HG03039 (cell line): ENCODE results near the gene KIFC3.
A peak's percentile ranks its signal among the peaks of the same experiment; 100 is the strongest.

Source experiments
- ATAC-seq: cut with Tn5 transposase; IDR thresholded peaks from one replicate; pipeline ENCODE4 v1.9.1; 2021; ENCODE audit warnings: mild to moderate bottlenecking, moderate library complexity; ENCODE audit not compliant: unreplicated experiment

The KIFC3 gene

DNA sequence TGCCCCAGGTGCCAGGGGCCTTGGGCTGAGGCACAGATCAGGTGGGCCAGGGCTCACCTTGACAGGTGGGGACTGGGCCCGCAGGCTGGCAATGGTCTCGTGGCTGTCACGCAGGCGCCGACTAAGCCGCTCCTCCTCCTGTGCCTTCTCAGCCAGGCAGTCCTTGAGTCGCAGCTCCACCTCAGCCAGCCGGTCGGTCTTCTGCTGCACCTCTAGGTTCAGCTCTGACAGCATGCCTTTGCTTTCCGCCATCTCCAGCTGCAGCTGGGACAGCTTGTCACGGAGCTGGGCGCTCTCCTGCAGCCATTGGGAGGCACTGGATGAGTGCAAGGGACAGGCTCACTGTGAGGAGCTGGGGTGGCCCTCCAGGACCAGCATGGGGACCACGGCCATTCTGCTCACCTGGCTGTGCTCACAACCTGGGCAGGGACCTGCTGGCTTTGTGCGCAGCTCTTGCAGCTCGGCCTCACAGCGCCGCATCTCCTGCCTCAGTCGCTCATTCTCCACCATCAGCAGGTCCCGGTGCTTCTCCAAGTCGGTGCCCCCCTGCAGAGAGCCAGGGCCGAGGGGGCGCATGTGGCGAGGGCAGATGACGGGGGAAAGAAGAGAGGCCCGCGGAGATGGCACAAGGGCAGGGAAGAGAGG lies 31.0 kb downstream of the KIFC3 start:
- ATAC-seq, result no peak

DNA sequence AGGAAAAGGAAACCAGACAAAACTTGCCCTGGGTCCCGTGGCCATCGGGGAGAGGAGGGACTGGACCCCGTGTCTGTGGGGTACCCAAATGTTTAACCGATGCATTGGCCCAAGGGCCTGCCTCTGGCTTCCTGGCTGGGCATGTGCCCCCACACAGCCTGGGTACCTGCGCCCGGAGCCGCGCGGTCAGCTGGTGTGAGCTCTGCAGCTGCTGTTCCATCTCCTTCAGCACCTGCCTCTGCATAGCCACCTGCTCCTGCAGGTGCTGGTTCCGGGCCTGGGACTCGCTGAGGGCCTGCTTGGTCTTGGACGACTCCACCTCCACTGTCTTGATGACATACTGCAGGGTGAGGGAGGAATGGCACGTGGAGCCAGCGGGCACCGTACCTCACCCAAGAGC lies 31.9 kb downstream of the KIFC3 start:
- ATAC-seq, result no peak

DNA sequence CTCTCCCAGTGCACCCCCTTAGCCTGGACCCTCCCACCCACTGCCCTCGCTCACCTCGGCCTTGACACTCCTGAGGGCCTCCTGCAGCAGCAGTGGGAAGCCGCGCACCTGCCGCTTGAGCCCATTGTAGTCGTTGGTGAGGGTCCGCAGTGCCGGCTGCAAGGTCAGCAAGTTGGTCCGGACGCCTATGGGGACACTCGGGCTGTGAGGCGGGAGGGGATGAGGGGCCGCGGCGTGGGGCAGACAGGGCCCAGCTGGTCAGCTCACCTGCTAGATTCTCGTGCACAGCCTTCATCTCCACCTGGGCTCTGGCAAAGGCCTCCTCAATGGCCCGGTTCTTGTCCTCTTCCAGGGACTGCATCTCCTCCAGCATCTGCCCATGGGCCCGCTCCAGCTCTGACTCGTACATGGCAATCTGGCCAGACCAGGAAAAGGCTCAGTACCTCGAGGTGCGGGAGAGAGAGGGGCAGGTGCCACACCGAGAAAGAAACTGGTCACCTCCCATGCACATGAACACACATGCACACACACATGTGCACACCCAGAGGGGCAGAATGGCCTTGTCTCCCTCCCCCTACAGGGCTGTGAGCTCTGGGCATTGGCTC lies 32.6 kb downstream of the KIFC3 start:
- ATAC-seq, result no peak

DNA sequence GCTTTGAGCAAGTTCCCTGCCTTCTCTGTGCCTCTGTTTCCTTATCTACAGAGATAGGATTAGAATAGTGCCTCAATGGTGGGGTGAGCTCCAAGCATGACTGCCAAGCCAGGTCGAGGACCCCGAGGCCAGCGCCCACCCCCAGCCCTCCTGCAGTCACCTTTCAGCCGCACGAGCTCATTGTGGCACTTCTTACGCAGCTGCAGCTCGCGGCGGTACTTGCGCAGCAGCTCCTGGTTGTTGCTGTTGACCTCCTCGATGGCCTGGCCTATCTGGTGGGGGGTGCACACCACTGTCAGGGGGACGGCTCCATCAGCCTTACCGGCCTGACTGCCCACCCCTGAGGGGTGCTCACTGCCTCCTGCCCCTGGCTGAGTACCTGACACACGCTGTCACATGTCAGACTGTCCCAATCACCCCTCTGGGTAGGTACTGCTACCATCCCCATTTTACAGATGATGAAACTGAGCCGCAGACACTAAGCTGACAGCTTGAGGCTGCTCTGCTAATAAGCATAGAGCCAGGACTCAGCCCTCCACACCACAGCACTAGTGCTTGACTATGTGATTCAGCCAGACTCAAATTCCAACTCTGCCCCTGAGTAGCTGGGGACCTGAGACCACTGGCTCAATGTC lies 35.5 kb downstream of the KIFC3 start:
- ATAC-seq, result no peak

DNA sequence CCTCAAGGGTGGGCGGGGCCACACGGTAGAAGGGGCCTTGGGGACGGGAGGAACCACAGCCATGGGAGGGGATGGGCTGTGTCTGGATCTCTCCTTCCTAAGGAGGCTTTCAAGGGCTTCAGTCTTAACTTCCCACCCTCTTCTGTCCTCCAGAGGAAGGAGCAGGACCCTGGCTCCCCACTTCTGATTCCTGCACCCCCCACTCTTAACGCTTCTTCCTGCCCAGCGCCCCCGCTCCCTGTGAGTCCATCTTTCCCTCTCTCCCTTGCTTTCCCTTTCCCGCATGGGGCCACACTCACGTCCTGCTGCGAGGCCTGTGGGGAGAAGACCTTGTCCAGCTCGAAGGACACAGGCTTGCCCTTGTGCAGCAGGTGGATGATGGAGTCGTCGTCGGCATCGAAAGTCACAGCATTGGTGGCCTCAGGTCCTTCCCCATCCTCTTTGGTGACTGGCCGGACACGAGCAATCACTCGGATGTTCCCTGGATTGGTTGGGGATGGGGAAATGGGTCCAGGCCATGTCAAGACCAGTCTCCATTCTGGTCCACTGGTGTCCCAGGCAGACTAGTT lies 37.0 kb downstream of the KIFC3 start:
- ATAC-seq, result no peak

DNA sequence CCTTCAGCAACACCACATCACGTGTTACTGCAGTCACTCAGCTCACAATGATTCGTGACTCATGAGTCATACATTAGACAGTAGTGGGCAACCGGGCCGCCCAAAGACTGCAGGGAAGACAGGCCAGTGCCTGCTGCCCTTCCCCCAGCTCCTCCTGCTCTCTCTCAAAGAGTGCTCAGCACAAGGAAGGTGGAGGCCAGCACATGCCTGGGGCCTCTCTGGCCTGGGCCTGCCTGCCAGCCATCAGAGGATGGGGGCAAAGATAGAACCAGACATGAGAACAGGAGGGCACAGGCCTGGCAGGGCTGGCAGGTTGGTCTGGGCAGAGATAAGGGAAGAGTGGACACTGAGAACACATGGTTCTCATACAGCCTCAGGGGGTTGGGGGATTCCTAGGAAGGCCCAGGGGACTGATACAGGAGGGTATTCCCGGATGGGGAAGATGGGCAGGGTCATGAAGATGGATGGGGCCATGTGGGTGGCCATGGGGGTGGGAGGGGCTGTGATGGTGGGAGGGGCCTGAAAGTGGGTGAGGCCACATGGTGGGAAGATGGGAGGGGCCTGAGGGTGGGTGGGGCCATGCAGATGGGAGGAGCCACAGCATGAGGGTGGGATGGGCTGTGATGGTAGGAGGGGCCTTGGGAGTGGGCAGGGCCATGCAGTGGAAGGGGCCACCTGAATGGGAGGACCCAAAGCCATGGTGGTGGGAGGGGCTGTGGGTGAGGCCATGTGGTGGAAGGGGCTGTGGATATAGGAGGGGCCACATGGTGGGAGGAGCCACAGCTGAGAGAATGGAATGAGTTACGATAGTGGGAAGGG lies 37.7 kb downstream of the KIFC3 start:
- no peak for ATAC-seq

DNA sequence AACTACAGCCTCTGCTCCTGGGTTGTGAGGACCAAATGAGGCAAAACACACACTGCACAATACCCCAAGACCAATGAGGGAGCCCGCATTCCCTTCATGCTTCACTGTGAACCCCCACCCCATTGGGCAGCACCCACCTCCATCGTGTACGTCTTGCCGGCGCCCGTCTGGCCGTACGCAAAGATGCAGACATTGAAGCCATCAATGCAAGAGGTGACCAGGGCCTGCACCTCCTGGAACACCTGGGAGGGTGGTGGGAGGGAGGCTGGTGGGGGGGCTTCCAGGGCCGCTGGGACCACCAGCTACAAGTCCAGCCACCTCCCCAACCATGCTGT lies 38.3 kb downstream of the KIFC3 start:
- ATAC-seq, result no peak

DNA sequence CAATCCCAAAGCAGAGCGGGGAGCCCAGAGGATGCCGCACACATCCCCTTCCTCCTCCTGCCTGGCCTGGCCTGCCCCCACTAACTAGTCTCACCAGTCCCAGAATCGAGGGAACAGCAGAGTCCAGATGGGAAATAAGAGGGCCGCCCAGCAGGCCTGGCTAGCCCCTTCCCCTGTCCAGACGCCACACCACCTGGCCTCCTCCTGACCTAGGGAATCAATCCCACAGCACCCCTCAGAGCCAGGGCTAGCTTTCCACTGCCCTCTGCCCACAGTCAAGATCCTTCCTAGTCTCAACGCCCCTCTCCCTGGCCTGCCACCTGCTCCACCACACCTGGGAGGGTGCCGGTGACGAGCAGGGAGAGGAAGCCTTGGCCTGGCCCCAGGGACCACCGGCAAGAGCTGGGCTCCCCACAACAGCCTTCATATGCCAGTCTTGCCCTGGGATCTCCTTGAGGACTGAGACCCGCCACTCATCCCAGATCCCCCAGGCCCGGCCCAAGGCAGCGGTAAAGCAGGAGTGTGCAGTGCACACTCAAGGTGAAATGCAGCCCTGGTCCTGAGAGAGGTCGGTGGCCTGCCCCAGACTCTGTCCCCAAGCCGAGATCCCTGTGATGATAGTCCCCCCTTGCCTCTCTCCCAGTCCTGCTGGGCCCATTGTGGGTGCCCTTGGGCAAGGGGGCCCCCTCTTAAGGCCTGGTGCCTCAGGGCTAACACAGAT lies 38.8 kb downstream of the KIFC3 start:
- no peak for ATAC-seq

DNA sequence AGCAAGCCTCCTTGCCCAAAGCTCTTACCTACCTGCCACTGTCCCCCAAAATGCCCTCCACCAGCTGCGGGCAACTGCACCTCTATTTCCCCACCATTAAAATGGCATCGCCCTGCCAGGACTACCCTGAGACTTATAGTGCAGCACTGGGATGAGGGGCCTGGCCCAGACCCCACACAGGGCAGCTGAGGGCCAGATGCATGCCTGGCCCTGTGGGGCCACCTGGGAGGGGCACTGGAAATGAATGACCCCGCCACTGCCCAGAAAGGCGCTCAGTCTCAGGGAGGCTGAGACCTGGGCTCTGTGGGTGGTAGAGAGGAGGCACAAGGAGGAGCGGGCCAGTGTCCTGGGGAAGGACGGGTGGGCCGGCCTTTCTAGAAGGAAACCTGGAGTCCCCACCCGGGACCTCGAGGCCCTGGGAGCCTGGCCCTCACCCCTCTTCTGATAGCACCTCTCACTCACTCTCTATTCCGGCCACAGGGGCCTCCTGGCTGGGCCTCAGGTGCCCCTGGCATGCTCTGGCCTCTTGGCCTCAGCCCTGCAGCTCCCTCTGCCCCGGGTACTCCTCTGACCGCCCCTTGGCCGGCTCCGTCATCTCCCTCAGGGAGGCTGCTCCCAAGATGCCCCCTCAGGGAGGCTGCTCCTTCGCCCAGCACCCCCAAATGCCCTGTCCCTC lies 39.8 kb downstream of the KIFC3 start:
- ATAC-seq, result no peak

DNA sequence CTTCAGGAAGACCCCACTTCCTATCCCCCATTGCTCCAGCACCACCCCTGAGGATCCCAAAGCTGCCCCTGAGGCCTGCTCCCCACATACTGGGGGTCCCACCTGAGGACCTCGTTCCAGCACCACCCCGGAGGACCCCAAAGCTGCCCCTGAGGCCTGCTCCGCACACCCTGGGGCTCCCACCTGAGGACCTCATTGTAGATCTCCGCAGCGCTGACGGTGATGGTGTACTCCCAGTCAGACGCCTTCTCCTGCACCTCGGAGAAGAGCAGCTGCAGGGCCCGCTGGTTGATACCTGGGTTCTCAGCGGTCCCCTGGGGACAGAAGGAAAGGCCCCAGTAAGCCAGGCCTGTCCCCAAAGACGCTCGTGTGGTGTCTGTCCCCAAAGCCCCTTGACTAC lies 40.3 kb downstream of the KIFC3 start:
- ATAC-seq, result no peak

DNA sequence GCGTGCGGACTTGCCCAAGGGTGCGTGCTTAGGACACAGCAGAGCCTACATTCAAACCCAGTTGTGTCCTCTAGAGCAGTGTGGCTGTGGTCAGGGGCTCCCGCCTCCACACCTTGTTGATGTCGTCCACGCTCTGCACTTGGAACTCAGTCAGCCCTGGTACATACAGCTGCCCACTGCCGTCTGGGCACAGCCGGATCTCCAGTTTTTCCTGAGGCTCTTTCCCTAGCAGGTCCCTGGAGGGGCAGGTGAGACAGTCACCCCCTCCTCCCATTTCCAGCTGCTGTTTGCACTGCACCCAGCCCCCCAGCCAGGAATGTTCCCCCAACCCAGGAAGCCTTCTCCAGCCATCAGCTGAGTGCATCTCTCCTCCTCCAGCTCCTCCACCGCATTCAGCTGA lies 41.0 kb downstream of the KIFC3 start:
- ATAC-seq, result no peak

DNA sequence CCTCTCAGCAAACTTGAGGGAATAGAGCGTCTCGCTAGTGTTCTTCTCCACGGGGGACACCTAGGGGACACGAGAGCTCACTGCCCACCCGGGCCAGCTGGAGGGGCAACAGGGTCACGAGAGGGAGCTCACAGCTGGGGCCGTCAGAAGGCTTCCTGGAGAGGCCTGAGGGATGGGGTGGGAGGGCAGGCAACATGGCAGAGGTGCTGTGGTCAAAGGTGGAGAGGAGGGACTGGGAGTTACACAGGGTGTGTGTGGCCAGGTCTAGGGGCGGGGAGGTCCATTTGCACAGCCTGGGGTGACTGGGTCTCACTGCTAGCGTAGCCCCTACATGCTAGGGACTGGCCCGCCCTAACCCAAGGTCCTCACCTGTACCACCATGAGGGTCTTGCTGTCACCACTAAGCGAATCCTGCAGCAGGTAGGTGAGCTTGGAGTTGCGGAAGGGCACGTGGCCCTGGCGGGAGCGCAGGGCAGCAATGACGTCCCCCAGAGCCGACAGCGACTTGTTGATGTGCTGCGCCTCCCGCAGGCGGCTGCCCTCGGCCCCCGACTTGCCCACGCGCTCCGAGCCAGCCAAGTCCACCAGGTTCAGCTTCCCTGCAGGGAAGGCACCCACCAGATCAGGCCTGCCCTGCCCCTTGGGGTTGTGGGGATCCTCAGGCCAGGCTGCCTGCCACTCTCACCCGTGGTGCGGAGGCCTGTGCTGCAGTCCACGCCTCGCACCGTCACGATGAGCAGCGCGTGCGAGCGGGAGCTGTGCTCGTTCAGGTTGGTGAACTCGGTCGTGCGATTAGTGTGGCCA lies 41.7 kb downstream of the KIFC3 start:
- no peak for ATAC-seq

DNA sequence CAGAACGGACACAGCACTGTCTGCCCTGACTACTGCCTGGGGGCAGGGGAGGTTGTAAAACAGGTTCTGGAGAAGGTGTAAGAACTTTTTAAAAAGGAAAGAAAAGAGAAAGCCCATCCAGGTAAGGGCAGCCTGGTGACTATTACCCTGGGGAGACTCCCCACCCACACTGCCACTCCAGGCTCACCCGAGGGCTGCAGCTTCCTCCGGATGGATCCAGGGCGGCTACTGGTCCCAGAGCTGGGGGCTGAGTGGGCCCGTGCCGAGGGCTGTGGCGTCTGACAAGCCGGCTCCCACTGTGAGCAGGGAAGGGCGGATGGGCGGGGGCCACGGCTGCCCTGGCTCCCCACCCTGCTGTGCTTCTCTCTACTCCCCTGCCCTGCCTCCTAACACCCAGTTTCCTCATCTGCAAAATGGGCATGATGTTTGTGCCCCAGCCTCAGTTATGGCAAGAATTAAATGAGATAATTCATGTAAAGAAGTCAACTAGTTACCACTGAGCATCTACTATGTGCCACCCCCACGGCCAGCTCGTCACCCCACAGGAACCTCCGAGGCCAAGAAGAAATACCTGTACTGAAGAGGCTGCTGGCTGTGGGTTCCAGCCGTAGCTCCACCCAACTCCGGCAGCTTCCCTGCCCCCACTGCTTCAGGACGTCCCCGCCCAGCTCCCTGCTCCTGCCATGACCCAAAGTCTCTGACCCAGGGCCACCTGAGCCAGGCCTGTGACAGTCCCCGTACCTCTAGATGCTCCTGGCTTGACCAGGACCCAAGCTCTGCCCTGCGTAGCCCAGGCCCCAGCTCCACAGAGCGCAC lies 42.5 kb downstream of the KIFC3 start:
- ATAC-seq, result no peak

DNA sequence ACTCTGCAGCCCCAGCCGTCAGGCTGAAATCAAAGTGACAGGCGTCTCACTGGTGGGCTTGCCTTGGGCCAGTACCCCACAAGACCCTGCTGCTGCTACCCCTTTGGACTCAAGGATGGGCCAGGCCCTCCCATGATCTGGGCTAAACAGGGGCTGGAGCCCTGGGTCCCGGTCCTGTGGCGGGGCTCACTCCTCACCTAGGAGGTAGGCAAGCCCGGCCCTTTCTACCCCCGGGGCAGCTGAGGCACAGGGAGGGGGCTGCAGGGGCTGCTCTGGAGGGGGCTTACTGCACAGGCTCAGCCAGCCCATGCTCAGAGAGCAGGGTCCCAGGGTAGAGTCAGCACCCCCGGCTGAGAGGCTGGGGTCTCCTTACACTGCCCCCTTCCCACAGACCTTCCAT lies 43.2 kb downstream of the KIFC3 start:
- no peak for ATAC-seq

DNA sequence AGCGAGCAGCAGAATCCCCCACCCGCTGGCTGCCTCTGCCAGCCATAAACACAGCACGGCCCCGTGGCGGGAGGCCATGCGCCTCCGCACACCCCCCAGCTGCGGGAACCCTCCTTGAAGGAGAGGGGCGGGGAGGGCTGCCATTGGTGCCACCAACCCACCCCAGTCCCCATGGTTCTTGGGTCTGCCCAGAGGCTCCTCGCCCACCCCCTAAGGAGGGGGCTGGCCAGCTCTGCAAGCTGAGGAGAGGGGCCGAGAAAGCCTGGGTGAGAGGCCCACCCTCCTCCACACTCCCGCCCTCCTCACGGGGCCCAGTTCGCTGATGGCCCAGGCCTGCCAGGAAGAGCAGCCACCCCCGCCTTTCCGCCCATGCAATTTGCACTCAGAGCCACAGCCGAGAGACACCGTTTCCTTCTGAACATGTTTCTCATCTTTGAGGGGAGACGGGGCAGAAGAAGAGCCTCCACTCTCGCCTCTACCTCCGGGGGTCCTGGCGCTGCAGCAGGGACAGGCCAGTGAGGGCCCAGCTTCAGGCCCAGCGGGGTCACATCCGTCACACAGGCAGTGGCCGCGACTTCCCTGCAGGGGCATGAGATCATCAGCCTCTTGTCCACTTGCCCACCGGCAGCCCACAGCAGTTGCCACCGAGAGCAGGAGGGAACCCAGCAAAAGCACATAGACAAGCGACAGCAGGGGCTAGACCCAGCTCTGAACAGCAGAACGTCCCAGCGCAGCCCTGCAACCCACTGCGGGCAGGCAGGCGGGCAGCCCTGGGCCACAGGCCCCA lies 43.8 kb downstream of the KIFC3 start:
- ATAC-seq, result no peak

DNA sequence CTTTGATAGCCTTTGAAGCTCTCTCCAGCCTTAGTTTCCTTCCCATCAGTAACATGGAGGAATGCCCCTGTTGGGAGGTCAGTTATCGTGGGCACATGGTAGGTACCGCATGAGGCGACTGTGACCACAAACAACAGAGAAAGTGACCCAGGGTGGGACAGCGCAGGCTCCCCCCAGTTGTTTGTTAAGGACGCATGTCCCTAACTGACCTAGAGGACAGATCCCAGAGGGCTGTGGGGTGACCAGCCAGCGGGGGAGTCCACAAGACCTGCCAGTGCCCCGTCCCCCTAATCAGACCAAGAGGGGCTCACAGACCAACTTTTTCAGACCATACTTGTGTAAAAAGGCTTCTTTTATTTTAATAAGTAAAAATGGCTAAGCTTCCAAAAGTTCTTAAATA lies 44.4 kb downstream of the KIFC3 start:
- ATAC-seq, result no peak

DNA sequence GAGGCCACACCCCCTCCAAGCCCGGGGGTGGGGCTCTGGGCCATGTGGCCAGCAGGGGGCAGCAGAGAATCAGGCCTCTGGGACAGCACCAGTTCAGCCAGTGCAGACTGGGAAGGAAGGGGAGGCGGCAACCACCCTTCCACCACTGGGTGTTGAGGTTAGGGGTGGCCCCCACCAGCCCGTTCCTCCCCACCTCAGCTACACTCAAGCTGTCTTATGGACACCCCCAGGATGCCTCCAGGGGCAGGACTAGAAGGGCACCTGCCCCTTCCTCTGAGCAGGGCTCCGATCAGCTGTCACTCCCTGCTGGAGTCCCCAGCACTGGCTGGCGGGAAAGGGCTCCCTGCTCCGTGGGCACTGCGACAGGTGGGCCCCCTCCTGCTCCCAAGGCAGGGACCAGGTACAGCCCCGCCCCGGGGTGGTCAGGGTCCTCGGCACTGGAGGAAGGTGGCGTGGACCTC lies 44.9 kb downstream of the KIFC3 start:
- peak; percentile 70 for ATAC-seq
